Peyer's patch (tissue), 4 donors: ENCODE data around the gene FMNL2.

Experiments
- CTCF ChIP-seq, 6 experiments: fragments of 450-650 bp in 4 of 6; fragments of 200-600 bp in 2 of 6; sonication (generic) in 1 of 6; IDR thresholded peaks; one replicate each; pipeline ENCODE4 v1.5.1; 2017 to 2019; ENCODE audit warnings: antibody characterized with exemption in 6 of 6, mild to moderate bottlenecking in 3 of 6, moderate library complexity in 1 of 6
- POLR2A ChIP-seq, 2 donors: fragments of 450-650 bp; IDR thresholded peaks; one replicate each; pipeline ENCODE4 v1.5.1; 2017; ENCODE audit warnings: antibody characterized with exemption in 2 of 2, mild to moderate bottlenecking in 2 of 2, moderate library complexity in 2 of 2

GRCh38 chr2:152548111-152548875 lies 213.3 kb downstream of the FMNL2 start:
- TF ChIP-seq POLR2A (IDR thresholded peaks at IDR 0.05): no peak
- no peak for TF ChIP-seq CTCF (IDR thresholded peaks at IDR 0.05)
